IPS-20b (cell line): Measurements from ENCODE around the gene VPREB3.

Experiments used
- H3K27ac ChIP-seq: one replicate; pipeline ENCODE4 v1.5.1; 2013; ENCODE audit warnings: low read length
- H3K27me3 ChIP-seq: 2 replicates; pipeline ENCODE4 v1.6.1; 2013; ENCODE audit warnings: mild to moderate bottlenecking, low read length, inconsistent platforms; ENCODE audit not compliant: insufficient read depth
- H3K36me3 ChIP-seq: 2 replicates; pipeline ENCODE4 v1.6.1; 2013; ENCODE audit warnings: low read depth, mild to moderate bottlenecking, inconsistent platforms, low read length, moderate library complexity; ENCODE audit not compliant: insufficient read depth
- H3K4me1 ChIP-seq: 2 replicates; pipeline ENCODE4 v1.6.1; 2013; ENCODE audit warnings: mild to moderate bottlenecking, control low read depth, inconsistent platforms, low read length, moderate library complexity; ENCODE audit not compliant: insufficient read depth
- H3K4me3 ChIP-seq: 2 replicates; pipeline ENCODE4 v1.5.1; 2013; ENCODE audit warnings: mild to moderate bottlenecking, low read length, inconsistent platforms
- H3K9ac ChIP-seq: 2 replicates; pipeline ENCODE4 v1.6.1; 2013; ENCODE audit warnings: low read depth, mild to moderate bottlenecking, inconsistent platforms, low read length, moderate library complexity
- H3K9me3 ChIP-seq: 2 replicates; pipeline ENCODE4 v1.6.1; 2013; ENCODE audit warnings: mild to moderate bottlenecking, low read depth, low read length, inconsistent platforms; ENCODE audit not compliant: insufficient read depth

The VPREB3 gene, protein sequence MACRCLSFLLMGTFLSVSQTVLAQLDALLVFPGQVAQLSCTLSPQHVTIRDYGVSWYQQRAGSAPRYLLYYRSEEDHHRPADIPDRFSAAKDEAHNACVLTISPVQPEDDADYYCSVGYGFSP

GRCh38 chr22:23754220-23754919 is at the start of gene VPREB3:
Gene VPREB3, minus strand, starts transcription at chr22:23754425. Its CDS starts 62 bp downstream, at chr22:23754363.
- no peak within 1 kb of the TSS for H3K4me3 ChIP-seq
- no peak within 1 kb of the TSS for H3K9ac ChIP-seq
- peaks cover 5% of the 10 kb centered on the region; the same call in 1 of the 2 replicates for H3K4me1 ChIP-seq

DNA sequence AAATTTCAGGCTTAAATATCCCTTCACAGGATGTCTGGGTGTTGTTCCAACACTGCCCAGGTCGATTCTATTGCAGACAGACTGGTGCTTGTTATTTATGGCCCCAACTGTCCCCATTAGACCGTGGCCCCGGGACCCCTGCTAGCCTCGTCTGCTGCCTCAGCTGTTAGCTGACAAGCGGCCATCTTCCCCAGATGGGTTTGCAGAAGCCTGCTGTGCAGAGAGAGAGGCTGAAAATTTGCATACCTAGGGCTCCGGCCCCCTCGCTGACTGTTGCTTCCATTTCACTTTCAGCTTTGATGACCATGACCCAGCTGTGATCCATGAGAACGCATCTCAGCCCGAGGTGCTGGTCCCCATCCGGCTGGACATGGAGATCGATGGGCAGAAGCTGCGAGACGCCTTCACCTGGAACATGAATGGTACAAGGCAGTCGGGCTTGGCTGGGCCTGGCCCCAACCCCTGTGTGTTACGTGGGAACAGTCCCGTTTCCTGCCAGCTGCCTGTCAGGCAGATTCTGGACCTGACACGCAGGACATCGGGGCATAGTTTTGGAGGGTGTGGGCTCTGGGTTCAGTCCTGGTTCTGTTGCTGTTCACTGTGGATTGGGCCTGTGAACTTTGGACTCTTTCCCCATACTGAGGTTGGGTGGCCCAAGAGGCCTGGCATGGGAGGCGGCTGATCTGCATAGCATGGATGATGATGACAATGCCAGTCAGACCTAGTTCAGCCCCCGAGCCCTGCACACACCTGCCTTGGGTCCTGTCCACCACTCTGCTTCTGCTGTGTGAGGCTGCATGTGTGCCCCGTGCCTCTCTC is 49.0 kb upstream of the VPREB3 start:
- H3K9ac ChIP-seq, result no peak overlapping the region
- no peaks in the 10 kb centered on the region for H3K9me3 ChIP-seq
- peaks cover 84% of the 10 kb centered on the region for H3K36me3 ChIP-seq
- H3K4me3 ChIP-seq, result no peak overlapping the region
- H3K4me1 ChIP-seq, result no peaks in the 10 kb centered on the region
- no peak overlapping the region for H3K27ac ChIP-seq
- H3K27me3 ChIP-seq, result no peaks in the 10 kb centered on the region

More at GRCh38 chr22:23754220-23754919, at the start of gene VPREB3:
- Histone ChIP-seq H3K27ac (no peak within 1 kb of the TSS), H3K9me3 (no peaks in the 10 kb centered on the region), H3K36me3 (no peaks in the 10 kb centered on the region), H3K27me3 (no peaks in the 10 kb centered on the region)

- H3K4me3 ChIP-seq, result no peak overlapping the region
- no peaks in the 10 kb centered on the region for H3K27me3 ChIP-seq
- no peak overlapping the region for H3K27ac ChIP-seq
- H3K9me3 ChIP-seq, result no peaks in the 10 kb centered on the region
- no peak overlapping the region; the same call in 1 of the 2 replicates for H3K9ac ChIP-seq
- peaks cover 89% of the 10 kb centered on the region for H3K36me3 ChIP-seq
- H3K4me1 ChIP-seq, result no peaks in the 10 kb centered on the region
Measured at GRCh38 chr22:23801886-23802377, 47.7 kb upstream of the VPREB3 start.

DNA sequence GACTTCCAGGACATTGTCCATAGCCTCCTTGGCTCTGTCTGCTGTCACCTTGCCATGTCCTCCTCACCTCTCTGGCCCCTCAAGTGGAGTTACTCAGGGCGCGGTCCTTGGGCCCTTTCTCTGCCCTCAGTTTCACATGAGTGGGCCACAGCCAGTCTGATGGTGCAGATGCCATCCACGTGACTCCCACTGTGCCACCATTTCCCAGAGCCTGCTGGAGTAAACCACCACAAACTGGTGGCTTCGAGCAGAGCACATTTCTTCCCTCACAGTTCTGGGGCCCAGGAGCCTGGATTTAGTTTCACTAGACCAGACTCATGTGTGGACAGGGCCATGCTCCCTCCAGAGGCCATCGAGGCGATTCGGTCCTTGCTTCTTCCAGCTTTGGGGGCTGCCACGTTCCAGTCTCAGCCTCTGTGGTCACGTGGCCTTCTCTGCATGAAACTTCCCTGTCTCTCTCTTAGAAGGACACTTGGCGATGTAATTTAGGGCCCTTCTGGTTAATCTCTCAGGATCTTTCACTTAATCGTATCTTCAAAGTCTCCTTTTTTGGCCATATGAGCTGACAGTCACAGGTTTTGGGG is 47.1 kb upstream of the VPREB3 start:
- Histone ChIP-seq H3K4me3 (no peak overlapping the region), H3K9me3 (no peaks in the 10 kb centered on the region), H3K27ac (no peak overlapping the region), H3K36me3 (peaks cover 87% of the 10 kb centered on the region), H3K9ac (no peak overlapping the region), H3K4me1 (no peaks in the 10 kb centered on the region), H3K27me3 (no peaks in the 10 kb centered on the region)

GRCh38 chr22:23800297-23801237 is 46.3 kb upstream of the VPREB3 start:
- Histone ChIP-seq H3K9me3 (no peaks in the 10 kb centered on the region), H3K4me3 (no peak overlapping the region), H3K36me3 (peaks cover 87% of the 10 kb centered on the region), H3K9ac (no peak overlapping the region), H3K27me3 (no peaks in the 10 kb centered on the region), H3K4me1 (no peaks in the 10 kb centered on the region), H3K27ac (no peak overlapping the region)

GRCh38 chr22:23796461-23796860 is 42.2 kb upstream of the VPREB3 start:
- H3K4me1 ChIP-seq, result no peaks in the 10 kb centered on the region
- no peaks in the 10 kb centered on the region for H3K27me3 ChIP-seq
- no peak overlapping the region for H3K9ac ChIP-seq
- H3K4me3 ChIP-seq, result no peak overlapping the region
- peaks cover 85% of the 10 kb centered on the region for H3K36me3 ChIP-seq
- no peaks in the 10 kb centered on the region for H3K9me3 ChIP-seq
- no peak overlapping the region for H3K27ac ChIP-seq

DNA sequence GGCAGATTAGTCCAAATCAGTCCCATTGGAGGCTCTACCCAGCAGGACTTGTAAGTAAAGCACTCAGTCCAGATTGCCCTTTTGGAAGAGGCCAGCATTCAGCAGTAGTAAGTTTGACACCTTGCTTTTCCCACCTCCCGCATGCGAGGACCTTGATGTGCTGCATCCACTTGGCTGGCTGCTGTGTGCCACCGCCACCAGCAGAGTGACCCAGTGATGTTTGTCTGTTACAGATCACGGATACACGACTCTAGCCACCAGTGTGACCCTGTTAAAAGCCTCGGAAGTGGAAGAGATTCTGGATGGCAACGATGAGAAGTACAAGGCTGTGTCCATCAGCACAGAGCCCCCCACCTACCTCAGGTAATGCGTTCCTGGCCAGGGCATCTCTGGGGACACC is 39.1 kb upstream of the VPREB3 start:
- H3K9me3 ChIP-seq, result no peaks in the 10 kb centered on the region

GRCh38 chr22:23791738-23792645 is 37.8 kb upstream of the VPREB3 start:
- Histone ChIP-seq H3K9me3 (no peaks in the 10 kb centered on the region), H3K4me3 (no peak overlapping the region), H3K27ac (no peak overlapping the region), H3K9ac (no peak overlapping the region), H3K4me1 (peaks cover 12% of the 10 kb centered on the region), H3K27me3 (no peaks in the 10 kb centered on the region), H3K36me3 (peaks cover 67% of the 10 kb centered on the region)

More for the DNA sequence above, 39.1 kb upstream of the VPREB3 start:
- Histone ChIP-seq H3K27ac (no peak overlapping the region), H3K9ac (no peak overlapping the region), H3K4me3 (no peak overlapping the region), H3K27me3 (no peaks in the 10 kb centered on the region), H3K36me3 (peaks cover 76% of the 10 kb centered on the region), H3K4me1 (peaks cover 7% of the 10 kb centered on the region; the same call in 1 of the 2 replicates)

DNA sequence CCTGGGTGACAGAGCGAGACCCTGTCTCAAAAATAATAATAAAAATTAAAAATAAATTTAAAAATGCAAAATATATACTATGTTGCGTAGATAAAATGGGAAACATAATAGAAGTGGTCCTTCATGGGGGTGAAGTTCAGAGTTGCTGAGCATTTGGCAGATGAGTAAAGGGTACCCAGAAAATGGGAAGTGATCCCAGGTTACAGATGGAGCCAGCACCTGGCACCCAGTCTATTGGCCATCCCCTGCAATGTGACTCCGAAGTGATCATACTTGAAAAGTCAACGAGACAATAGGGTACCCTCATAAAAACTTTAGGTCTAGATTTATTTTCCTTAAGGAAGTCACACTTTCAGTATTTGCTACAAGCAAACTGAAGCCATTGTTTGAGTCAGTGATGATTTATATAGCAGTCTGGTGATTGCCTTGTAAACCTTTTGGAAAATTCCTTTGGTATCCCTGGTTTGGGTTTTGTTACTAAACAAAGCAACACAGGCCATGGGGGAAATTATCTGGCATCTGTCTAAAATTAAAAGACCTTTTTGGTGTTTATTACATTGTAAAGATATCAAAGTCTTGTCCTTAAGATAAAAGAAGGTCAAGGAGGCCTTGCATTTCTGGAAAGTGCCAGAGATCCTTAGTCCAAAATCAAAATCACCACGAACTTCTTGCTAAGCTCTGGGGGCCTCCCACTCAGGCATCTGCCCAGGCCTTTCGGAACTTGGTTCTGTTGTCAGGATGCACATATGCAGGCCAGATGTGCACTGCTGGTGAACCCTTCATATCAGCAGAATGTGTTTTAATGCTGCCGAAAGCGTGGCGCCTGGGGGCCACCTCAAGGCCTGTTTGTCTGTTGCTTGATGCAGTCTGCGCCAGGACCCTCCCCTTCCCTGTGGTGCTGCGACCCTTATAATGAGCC is 36.9 kb upstream of the VPREB3 start:
- no peak overlapping the region for H3K4me3 ChIP-seq
- H3K36me3 ChIP-seq, result peaks cover 59% of the 10 kb centered on the region
- H3K27me3 ChIP-seq, result no peaks in the 10 kb centered on the region
- H3K4me1 ChIP-seq, result peaks cover 12% of the 10 kb centered on the region
- no peaks in the 10 kb centered on the region for H3K9me3 ChIP-seq
- 0 out of 2 replicates have a peak overlapping the region, but pooled peaks have one; percentile 12 for H3K9ac ChIP-seq
- no peak overlapping the region for H3K27ac ChIP-seq
